ENCODE measurements around the gene MAGED4. TPM values are rescaled to one million over a fixed set of nuclear protein-coding genes. Genes with fewer than 3 reads are reported as not detected.

MAGED4 gene
- total RNA-seq, 2 experiments from 2014 or later, result 1.2 TPM

- Mint-ChIP-seq H3K9me3 (no peaks in the 10 kb centered on the region), H3K4me3 (no peak overlapping the region)
- POLR2A ChIA-PET, result no interaction called here
Observed at GRCh38 chrX:52220936-52221335, 36.2 kb downstream of the MAGED4 start.

More at GRCh38 chrX:52220936-52221335, 36.2 kb downstream of the MAGED4 start:
- intact Hi-C loops (cut with micrococcal nuclease), result no loop called here
- CTCF ChIA-PET, result no interaction called here
- Mint-ChIP-seq H3K36me3 (no peaks in the 10 kb centered on the region), H3K27me3 (peaks cover 2% of the 10 kb centered on the region), H3K4me1 (ENCODE audit: low read depth) (no peaks in the 10 kb centered on the region), H3K27ac (no peak overlapping the region)
- DNase-seq, result no peak

Other genes with a start within 250 kb of the MAGED4 start
- 1 to 10 TPM; 1.9 to 2.0 TPM for gene MAGED4B, start 115.7 kb upstream of the MAGED4 start, total RNA-seq
- not detected for gene XAGE2, start 184.1 kb downstream of the MAGED4 start, total RNA-seq

Data from activated CD4-positive, alpha-beta memory T cell treated with anti-CD3 and anti-CD28 coated beads for 36 hours (primary cell).